Osteoblast (primary cell): ENCODE data around the gene XYLT1. TPM values are rescaled to one million over a fixed set of nuclear protein-coding genes. Genes with fewer than 3 reads are reported as not detected.

Experiments
- DNase-seq: peaks from one replicate; pipeline ENCODE4 v3.0.0; 2011; ENCODE audit warnings: low spot score, mixed read lengths; ENCODE audit not compliant: insufficient read length; ENCODE audit errors: missing footprints
- H2AFZ ChIP-seq: 2 replicates; pipeline ENCODE4 v1.6.0; 2011; ENCODE audit warnings: mild to moderate bottlenecking, low read length
- H3K27ac ChIP-seq: 2 replicates; pipeline ENCODE4 v1.5.1; 2011; ENCODE audit warnings: mild to moderate bottlenecking, low read depth, low read length, moderate library complexity
- H3K27me3 ChIP-seq: 2 replicates; pipeline ENCODE4 v1.6.0; 2012; ENCODE audit warnings: mild to moderate bottlenecking, control low read depth, inconsistent platforms, low read length, moderate library complexity; ENCODE audit not compliant: insufficient read depth
- H3K36me3 ChIP-seq: 2 replicates; pipeline ENCODE4 v1.5.1; 2011; ENCODE audit warnings: mild to moderate bottlenecking, low read length, control low read depth, moderate library complexity; ENCODE audit not compliant: insufficient read depth
- H3K4me1 ChIP-seq: 2 replicates; pipeline ENCODE4 v1.5.1; 2011; ENCODE audit warnings: mild to moderate bottlenecking, low read length, control low read depth, moderate library complexity; ENCODE audit not compliant: insufficient read depth
- H3K4me2 ChIP-seq: 2 replicates; pipeline ENCODE4 v1.6.0; 2011; ENCODE audit warnings: mild to moderate bottlenecking, low read length; ENCODE audit not compliant: insufficient read depth
- H3K4me3 ChIP-seq: fragments of 200-600 bp; sonication (generic); 3 replicates; pipeline ENCODE4 v1.5.1; 2012; ENCODE audit warnings: mild to moderate bottlenecking, low read length, inconsistent platforms; ENCODE audit not compliant: insufficient read depth
- H3K79me2 ChIP-seq: 2 replicates; pipeline ENCODE4 v1.6.0; 2012; ENCODE audit warnings: mild to moderate bottlenecking, low read length, control low read depth, inconsistent platforms; ENCODE audit not compliant: insufficient read depth
- H3K9me3 ChIP-seq: 2 replicates; pipeline ENCODE4 v1.5.1; 2011; ENCODE audit warnings: low read depth, low read length, control low read depth
- H4K20me1 ChIP-seq: 2 replicates; pipeline ENCODE4 v1.6.0; 2012; ENCODE audit warnings: mild to moderate bottlenecking, low read length, control low read depth; ENCODE audit not compliant: insufficient read depth
- total RNA-seq: library from RNA; depleted of rRNA; stranded (reverse); fragments of >200 nt; gene quantifications from 2 replicates; pipeline ENCODE4 v1.2.3, GENCODE V29; 2012
- TF ChIP-seq, protein P1 (sequence below): IDR thresholded peaks from 2 replicates; pipeline ENCODE4 v1.5.1; 2011; ENCODE audit warnings: mild to moderate bottlenecking, low read depth, low read length, moderate library complexity; ENCODE audit errors: extremely low read depth

Gene XYLT1
- total RNA-seq, 1 donor, result 43.4 TPM

DNA sequence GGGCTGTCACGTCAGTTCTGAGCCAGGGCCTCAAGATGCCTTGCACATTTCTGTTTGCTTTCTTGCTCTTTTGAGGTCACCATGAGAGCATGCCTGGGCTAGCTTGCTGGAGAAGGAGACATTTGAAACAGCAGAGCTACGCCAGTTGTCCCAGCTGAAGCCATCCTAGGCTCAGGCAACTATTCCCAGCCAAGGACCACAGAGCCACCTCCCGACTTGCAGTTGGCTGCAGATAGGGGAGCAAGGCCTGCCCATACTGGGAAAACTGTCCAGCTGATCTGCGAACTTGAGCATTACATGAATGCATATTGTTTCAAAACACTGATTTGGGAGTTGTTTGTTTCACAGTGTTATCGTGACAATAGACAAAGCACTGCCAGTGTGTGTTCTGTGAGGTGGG lies 340.8 kb downstream of the XYLT1 start:
- Histone ChIP-seq H4K20me1 (no peaks in the 10 kb centered on the region), H2AFZ (no peak overlapping the region), H3K4me3 (no peak overlapping the region), H3K9me3 (no peaks in the 10 kb centered on the region), H3K4me1 (no peaks in the 10 kb centered on the region), H3K79me2 (no peaks in the 10 kb centered on the region), H3K4me2 (no peak overlapping the region), H3K27me3 (no peaks in the 10 kb centered on the region), H3K27ac (no peak overlapping the region), H3K36me3 (peaks cover 12% of the 10 kb centered on the region)
- TF ChIP-seq, protein P1, sequence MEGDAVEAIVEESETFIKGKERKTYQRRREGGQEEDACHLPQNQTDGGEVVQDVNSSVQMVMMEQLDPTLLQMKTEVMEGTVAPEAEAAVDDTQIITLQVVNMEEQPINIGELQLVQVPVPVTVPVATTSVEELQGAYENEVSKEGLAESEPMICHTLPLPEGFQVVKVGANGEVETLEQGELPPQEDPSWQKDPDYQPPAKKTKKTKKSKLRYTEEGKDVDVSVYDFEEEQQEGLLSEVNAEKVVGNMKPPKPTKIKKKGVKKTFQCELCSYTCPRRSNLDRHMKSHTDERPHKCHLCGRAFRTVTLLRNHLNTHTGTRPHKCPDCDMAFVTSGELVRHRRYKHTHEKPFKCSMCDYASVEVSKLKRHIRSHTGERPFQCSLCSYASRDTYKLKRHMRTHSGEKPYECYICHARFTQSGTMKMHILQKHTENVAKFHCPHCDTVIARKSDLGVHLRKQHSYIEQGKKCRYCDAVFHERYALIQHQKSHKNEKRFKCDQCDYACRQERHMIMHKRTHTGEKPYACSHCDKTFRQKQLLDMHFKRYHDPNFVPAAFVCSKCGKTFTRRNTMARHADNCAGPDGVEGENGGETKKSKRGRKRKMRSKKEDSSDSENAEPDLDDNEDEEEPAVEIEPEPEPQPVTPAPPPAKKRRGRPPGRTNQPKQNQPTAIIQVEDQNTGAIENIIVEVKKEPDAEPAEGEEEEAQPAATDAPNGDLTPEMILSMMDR, result no peak
- no peak for DNase-seq

DNA sequence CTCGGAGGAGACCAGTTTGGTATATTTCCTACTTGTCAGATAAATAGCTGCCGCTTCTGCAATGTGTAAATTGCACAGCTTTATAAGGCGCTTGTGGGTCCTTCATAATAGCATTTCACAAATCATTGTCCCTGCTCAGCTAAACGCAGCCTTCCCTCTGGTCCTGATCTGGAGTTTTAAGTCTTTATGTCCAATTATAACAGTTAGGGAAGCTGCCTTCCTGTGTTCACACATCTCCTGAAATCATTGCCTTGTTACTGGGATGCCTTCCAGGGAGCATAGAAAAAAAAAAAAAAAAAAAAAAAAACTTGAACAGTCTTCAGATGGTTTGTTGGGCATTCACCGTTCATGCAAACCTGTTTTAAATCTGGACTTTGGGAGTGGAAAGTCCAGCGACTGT lies 342.0 kb downstream of the XYLT1 start:
- no peaks in the 10 kb centered on the region for H4K20me1 ChIP-seq
- H3K9me3 ChIP-seq, result no peaks in the 10 kb centered on the region
- H3K79me2 ChIP-seq, result no peaks in the 10 kb centered on the region
- H3K4me3 ChIP-seq, result no peak overlapping the region
- H3K4me2 ChIP-seq, result no peak overlapping the region
- H3K27me3 ChIP-seq, result no peaks in the 10 kb centered on the region
- no peaks in the 10 kb centered on the region for H3K4me1 ChIP-seq
- no peak for DNase-seq
- no peak overlapping the region for H3K27ac ChIP-seq
- H2AFZ ChIP-seq, result no peak overlapping the region
- H3K36me3 ChIP-seq, result peaks cover 3% of the 10 kb centered on the region
- TF ChIP-seq, protein P1, result no peak

- no peak overlapping the region for H3K4me2 ChIP-seq
- H3K4me3 ChIP-seq, result no peak overlapping the region
- H3K4me1 ChIP-seq, result no peaks in the 10 kb centered on the region
- no peaks in the 10 kb centered on the region for H4K20me1 ChIP-seq
- no peak overlapping the region for H3K27ac ChIP-seq
- H3K79me2 ChIP-seq, result no peaks in the 10 kb centered on the region
- no peaks in the 10 kb centered on the region for H3K36me3 ChIP-seq
- TF ChIP-seq, protein P1, result no peak
- no peak for DNase-seq
- no peaks in the 10 kb centered on the region for H3K27me3 ChIP-seq
- H3K9me3 ChIP-seq, result no peaks in the 10 kb centered on the region
- H2AFZ ChIP-seq, result no peak overlapping the region
Observed at GRCh38 chr16:17126156-17126555, 344.6 kb downstream of the XYLT1 start.

GRCh38 chr16:17125671-17126070 lies 345.1 kb downstream of the XYLT1 start:
- TF ChIP-seq, protein P1, result no peak
- H3K9me3 ChIP-seq, result no peaks in the 10 kb centered on the region
- no peak overlapping the region for H2AFZ ChIP-seq
- no peaks in the 10 kb centered on the region for H3K27me3 ChIP-seq
- H3K4me3 ChIP-seq, result no peak overlapping the region
- no peak for DNase-seq
- no peak overlapping the region for H3K27ac ChIP-seq
- H3K4me2 ChIP-seq, result no peak overlapping the region
- no peaks in the 10 kb centered on the region for H4K20me1 ChIP-seq
- no peaks in the 10 kb centered on the region for H3K79me2 ChIP-seq
- H3K4me1 ChIP-seq, result no peaks in the 10 kb centered on the region
- H3K36me3 ChIP-seq, result no peaks in the 10 kb centered on the region
